Measurements from ENCODE around the gene ASAP2.

The ASAP2 gene

GRCh38 chr2:9184361-9184760 is 22.3 kb upstream of the ASAP2 start:
- no peak for DNase-seq (ENCODE audit: low spot score)

DNA sequence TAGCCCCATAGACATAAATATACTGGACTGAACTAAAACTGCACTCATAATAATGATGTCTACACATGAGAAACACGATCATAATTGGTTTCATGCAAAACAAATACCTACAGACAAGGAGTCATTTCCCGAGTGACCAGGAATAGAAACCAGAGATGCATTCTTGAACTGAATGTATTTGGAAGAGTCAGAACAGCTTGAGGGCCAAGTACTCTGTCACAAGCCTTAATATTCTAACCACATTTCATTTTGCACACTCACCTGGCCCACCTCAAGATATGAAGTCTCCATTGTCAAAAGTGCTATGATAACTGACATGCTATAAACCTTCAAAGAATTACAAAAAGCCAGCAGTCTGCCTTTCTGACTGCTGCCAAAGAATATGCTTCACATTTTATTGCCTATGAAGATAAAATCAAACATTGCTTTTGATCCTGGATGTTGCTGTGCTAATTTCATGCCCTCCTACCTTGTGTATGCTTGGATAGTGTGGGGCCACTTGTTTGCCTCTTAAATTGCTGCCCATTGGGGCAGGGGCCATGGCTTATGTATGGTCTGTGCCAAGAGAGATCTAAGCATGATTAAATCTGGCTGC is 18.9 kb upstream of the ASAP2 start:
- DNase-seq (ENCODE audit: low spot score), result no peak

DNA sequence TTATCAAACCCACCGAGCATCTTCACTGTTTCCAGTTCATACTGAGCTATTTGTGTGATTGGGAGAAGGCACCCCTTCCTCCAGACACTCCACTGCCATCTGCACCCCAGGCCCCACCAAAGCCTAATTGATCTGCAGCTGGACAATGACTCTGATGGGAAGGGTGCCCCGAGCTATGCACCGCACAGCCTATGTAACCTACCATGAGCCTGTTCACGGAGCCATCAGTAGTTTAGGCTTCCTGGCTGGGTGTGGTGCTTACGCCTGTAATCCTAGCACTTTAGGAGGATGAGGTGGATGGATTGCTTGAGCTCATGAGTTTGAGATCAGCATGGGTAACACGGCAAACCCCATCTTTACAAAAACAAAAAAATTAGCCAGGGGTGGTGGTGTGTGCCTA is 17.8 kb upstream of the ASAP2 start:
- no peak for DNase-seq (ENCODE audit: low spot score)

DNA sequence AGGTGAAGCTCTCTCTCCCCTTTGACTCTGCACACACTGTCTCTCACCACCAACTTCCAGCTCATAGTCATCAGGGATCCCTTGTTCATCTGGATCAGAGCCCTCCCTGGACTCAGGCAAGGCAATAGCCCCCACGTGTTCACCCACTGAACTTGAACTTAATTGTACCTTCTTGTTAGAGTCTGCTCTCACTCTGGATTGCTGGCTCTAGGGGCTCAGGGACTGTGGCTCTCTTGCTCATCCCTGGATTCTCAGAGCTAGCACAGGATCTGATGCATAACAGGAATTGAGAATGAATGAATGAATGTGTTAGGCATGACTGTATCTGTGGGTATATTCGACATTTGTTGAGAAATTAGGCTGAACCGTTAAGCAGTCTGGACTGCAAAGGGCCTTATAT is 16.7 kb upstream of the ASAP2 start:
- DNase-seq (ENCODE audit: low spot score), result no peak

DNA sequence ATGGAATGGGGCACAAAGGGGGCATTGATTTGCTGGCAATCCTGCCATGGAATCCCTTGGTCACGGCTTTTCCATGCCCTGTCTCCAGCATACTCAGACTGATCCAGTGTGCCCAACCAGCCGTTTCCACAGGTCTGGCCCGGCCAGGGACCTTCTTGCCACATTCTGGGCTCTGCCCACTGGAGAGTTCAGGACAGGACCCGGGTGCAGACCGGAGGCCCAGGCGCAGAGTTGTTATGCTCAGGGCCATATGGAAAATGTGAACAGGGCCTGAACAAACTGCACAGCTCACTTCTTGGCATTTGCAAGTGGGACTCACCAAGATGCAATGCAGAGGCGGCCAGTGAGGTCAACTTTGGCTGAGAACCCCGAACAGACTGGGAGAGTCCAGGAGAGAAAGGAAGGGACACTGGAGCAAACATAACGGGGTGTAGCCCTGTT is 15.6 kb upstream of the ASAP2 start:
- DNase-seq (ENCODE audit: low spot score), result no peak

DNA sequence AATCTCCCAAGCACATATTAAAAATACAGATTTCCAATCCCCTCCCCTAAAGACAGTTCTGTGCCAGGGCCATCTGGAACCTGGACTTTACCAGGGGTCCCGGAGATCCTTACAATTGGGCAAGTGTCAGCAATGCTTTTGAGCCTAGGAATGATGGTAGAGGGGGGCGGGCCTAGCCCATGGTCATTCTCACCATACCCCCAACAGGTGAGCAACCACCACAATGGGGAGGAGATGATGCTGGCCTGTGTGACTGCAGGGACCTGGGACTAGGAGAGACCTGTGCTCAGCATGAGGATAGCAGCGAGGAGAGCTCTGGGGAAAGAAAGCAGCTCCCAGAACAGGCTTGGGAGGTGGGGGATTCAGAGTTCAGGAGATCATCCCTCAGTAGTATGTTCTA is 13.9 kb upstream of the ASAP2 start:
- DNase-seq (ENCODE audit: low spot score), result no peak

GRCh38 chr2:9194352-9194751 is 12.3 kb upstream of the ASAP2 start:
- DNase-seq (ENCODE audit: low spot score), result no peak

- DNase-seq (ENCODE audit: low spot score), result no peak
These were observed 10.0 kb upstream of the ASAP2 start for GRCh38 chr2:9196637-9197036.

DNA sequence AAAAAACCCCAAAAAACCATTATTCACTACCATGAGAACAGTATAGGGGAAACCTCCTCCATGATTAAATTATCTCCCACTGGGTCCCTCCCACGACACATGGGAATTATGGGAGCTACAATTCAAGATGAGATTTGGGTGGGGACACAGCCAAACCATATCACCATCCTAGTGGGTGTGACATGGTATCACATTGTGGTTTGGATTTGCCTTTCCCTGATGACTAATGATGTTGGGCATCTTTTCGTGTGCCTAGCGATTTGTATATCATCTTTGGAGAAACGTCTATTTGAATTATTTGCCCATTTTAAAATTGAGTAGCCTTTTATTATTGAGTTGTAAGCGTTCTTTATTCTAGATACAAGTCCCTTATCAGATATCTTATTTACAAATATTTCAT is 8.7 kb upstream of the ASAP2 start:
- DNase-seq (ENCODE audit: low spot score), result no peak

GRCh38 chr2:9199716-9200632 is 6.6 kb upstream of the ASAP2 start:
- DNase-seq (ENCODE audit: low spot score), result no peak

DNA sequence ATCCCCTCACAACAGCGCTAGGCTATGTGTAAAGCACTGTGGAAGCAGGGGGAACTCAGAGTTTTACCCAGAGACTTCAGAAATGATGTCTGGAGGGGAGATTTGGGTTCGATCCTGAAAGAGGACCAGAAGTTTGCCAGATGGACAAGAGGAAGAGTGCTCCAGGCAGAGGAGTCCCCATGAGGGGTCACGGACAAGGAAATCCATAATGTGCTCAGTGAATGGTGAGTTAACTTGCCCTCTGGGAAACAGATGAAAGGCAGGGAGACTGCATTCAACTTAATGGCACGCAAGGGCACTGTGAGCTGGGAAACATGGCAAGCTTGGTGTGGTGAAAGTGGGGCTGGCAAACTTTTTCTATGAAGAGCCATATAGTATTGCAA is 6.0 kb upstream of the ASAP2 start:
- no peak for DNase-seq (ENCODE audit: low spot score)

DNA sequence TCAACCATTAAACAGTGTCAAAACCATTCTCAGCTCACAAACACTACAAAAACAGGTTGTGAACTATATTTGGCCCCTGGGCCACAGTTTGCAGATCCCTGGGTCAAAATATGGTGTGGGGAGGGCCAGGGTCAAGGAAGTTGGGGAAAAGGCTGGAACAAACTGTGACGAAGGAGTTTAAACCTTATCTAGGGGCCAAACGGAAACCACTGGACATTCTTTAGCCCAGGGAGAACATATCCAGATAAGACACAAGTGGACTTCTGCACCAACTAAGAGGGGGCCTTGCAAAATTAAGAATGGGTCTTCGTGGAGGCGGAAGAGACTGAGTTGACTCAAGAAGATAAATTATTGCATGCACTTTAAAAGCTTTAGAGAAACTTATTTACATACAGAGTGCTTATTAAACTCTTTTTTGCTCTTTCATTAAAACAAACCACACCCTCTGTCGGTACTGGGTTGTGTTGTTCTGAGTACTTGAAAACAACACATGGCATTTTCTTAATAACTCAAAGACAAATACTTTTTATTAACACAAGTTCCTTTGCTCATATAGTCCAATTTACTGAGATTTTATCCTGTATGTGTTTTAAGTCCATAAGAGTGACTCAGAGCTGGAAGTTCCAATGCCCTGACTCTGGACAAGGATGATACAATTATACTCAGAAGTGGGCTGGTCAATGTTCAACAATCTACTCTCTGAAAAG is 5.3 kb upstream of the ASAP2 start:
- no peak for DNase-seq (ENCODE audit: low spot score)

DNA sequence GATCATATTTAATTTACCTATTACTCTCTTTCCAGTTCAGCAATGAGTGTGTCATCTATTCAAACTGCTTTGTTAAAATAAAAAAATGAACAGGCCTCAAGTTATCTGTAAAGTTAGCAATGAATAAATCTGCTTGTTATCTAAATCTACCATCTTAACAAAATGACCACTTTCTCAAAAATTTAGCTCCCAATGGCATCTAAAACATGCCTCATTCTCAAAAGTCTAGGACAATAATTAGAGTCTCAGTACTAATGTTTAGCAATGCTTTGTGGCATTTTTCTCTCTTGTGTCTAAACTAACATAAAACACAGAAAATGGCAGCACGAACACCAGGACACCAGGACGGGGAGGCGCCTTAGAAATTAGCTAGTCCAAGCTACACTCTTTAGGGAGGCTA is 3.6 kb upstream of the ASAP2 start:
- DNase-seq (ENCODE audit: low spot score), result no peak

DNA sequence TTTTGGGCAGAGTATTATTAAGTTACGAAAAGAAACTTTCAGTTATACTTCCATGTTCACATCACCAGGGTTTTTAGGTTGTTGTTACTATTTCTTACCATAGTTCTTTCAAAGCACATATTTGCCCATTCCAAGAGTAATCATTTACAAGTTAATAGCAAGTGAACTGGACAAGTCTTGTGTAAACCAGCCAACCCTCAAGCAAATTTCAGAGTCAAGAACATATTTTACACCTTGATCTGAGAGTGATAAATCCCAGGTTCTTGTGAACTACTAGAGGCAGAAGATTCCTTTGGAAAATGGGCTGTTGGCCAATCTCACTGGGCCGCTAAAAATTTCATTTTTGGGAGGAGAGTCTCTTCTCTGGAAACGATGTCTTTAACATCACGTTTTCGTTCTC is 2.7 kb upstream of the ASAP2 start:
- DNase-seq (ENCODE audit: low spot score), result no peak

- no peak for DNase-seq (ENCODE audit: low spot score)
These were observed 1.7 kb upstream of the ASAP2 start for GRCh38 chr2:9204939-9205338.

DNA sequence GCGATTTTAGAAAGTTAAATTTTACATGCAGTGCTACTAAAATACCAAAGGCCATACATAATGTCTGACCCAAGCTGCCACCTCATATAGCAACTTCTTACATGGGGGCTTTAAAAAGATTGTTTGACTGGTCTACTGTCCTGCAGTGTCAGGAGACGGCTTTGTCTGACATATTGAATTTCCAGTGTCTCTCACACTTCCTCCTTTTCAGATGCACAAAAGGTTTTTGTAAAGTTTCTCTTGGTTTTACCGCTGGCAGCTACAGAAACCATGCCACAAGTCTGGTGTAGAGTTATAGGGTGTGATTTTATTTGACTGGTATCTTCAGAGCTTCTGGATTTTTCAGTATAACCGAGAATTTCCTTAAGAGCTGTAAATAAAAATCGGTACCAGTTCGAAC is 1.1 kb upstream of the ASAP2 start:
- no peak for DNase-seq (ENCODE audit: low spot score)

- DNase-seq (ENCODE audit: low spot score), result no peak
These were observed 504 bp downstream of the ASAP2 start for GRCh38 chr2:9206991-9207640.

- DNase-seq (ENCODE audit: low spot score), result no peak
These were observed 1.2 kb downstream of the ASAP2 start for GRCh38 chr2:9207641-9208311.

GRCh38 chr2:9208875-9209274 is 2.3 kb downstream of the ASAP2 start:
- DNase-seq (ENCODE audit: low spot score), result no peak

DNA sequence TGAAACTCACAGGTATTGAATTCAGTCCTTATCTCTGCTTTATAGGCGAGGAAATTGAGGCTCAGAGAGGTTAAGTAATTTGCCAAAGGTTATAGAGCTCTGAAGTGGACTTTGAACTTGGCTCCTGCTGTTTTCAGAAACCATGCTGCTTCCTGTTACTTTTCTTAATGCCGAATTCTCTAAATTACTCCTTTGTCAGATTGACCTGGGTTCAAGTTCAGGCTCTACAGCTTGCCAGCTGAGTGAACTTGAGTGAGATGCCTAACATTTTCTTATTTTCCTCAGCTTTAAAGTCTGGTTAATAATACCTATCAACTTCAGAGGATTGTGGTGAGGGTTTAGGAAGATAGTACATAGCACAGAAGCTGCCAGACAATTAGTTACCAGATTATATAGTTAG is 3.4 kb downstream of the ASAP2 start:
- no peak for DNase-seq (ENCODE audit: low spot score)

GRCh38 chr2:9211496-9211895 is 4.9 kb downstream of the ASAP2 start:
- no peak for DNase-seq (ENCODE audit: low spot score)

DNA sequence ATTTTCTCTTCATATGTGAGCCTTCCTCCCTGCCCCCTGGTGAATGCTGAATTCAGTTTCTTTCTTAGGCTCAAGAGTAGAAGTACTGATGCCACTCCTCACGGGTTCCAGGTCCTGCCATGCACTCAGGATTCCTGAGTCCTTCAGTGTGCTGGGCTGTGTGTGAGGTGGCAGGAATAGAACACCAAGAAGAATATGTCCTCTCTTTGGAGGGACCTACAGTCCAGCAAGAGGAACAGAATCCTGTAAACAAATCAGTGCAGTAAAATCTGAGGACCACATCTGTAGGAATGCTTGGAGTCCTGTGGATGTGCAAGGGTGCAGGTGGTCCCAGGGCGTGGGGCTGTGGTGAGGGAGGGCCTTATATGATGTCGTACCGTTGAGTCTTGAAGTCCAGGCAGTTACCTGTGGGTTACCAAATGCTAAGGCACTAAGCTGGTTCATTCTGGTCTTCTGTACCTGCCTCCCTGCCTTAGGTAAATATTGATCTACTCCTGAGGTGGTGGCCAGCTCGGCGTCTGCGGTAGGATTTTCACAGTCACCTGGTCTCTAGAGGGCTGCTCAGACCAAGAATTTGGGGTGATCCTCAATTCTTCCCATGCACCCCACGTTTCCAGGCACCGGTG is 5.5 kb downstream of the ASAP2 start:
- no peak for DNase-seq (ENCODE audit: low spot score)
